Liver (tissue), 9 donors: ENCODE measurements around the gene P2RX3. TPM values are rescaled to one million over a fixed set of nuclear protein-coding genes. Genes with fewer than 3 reads are reported as not detected.

Experiments used
- DNase-seq: peaks from one replicate; pipeline ENCODE4 v3.0.0-alpha.2; 2017; ENCODE audit warnings: low spot score
- H3K27ac ChIP-seq, 2 donors: one replicate each; pipeline ENCODE4 v1.7.0; 2013; ENCODE audit warnings: inconsistent platforms in 2 of 2, low read length in 2 of 2, control low read depth in 1 of 2, low read depth in 1 of 2, mild to moderate bottlenecking in 1 of 2
- H3K27me3 ChIP-seq, 4 donors: one replicate each; pipeline versions ENCODE4 v1.6.1 to v1.7.0; 2013; ENCODE audit warnings: low read length in 3 of 4, inconsistent platforms in 1 of 4, mild to moderate bottlenecking in 1 of 4, moderate library complexity in 1 of 4; ENCODE audit not compliant: control insufficient read depth in 4 of 4, insufficient read depth in 4 of 4
- H3K36me3 ChIP-seq, 4 donors: one replicate each; pipeline versions ENCODE4 v1.6.1 to v1.7.0; 2013; ENCODE audit warnings: low read length in 3 of 4, mild to moderate bottlenecking in 3 of 4, low read depth in 1 of 4, moderate library complexity in 1 of 4; ENCODE audit not compliant: control insufficient read depth in 4 of 4, insufficient read depth in 3 of 4
- H3K4me1 ChIP-seq, 4 donors: one replicate each; pipeline versions ENCODE4 v1.6.1 to v1.7.0; 2013; ENCODE audit warnings: low read length in 3 of 4, mild to moderate bottlenecking in 3 of 4, moderate library complexity in 1 of 4; ENCODE audit not compliant: control insufficient read depth in 4 of 4, insufficient read depth in 4 of 4
- H3K4me3 ChIP-seq, 3 donors: one replicate each; pipeline versions ENCODE4 v1.6.1 to v1.7.0; 2013; ENCODE audit warnings: low read length in 3 of 3, control low read depth in 1 of 3, low read depth in 1 of 3, mild to moderate bottlenecking in 1 of 3
- H3K9ac ChIP-seq, 2 donors: one replicate each; pipeline ENCODE4 v1.7.0; 2013; ENCODE audit warnings: low read length in 2 of 2, mild to moderate bottlenecking in 2 of 2, moderate library complexity in 2 of 2, control low read depth in 1 of 2, low read depth in 1 of 2
- H3K9me3 ChIP-seq, 4 donors: one replicate each; pipeline versions ENCODE4 v1.6.1 to v1.7.0; 2013; ENCODE audit warnings: low read length in 3 of 4; ENCODE audit not compliant: control insufficient read depth in 4 of 4
- FOXA1 ChIP-seq: IDR thresholded peaks from 2 replicates; pipeline ENCODE4 v1.6.1; 2016; ENCODE audit warnings: antibody characterized with exemption
- FOXA2 ChIP-seq: IDR thresholded peaks from 2 replicates; pipeline ENCODE4 v1.6.1; 2016; ENCODE audit warnings: antibody characterized with exemption
- HNF4A ChIP-seq, 2 donors: conservative IDR thresholded peaks; 2 replicates each; pipeline ENCODE4 v1.6.1; 2016; ENCODE audit warnings: antibody characterized with exemption in 2 of 2, mild to moderate bottlenecking in 2 of 2
- MAX ChIP-seq: IDR thresholded peaks from 2 replicates; pipeline ENCODE4 v1.6.1; 2016; ENCODE audit warnings: antibody characterized with exemption
- NR2F2 ChIP-seq: IDR thresholded peaks from 2 replicates; pipeline ENCODE4 v1.6.1; 2016; ENCODE audit warnings: antibody characterized with exemption
- RAD21 ChIP-seq, 2 donors: IDR thresholded peaks; 2 replicates each; pipeline ENCODE4 v1.6.1; 2016; ENCODE audit warnings: antibody characterized with exemption in 2 of 2, mild to moderate bottlenecking in 2 of 2
- REST ChIP-seq: IDR thresholded peaks from 2 replicates; pipeline ENCODE4 v1.6.1; 2016; ENCODE audit warnings: antibody characterized with exemption, mild to moderate bottlenecking
- RXRA ChIP-seq, 2 donors: IDR thresholded peaks; 2 replicates each; pipeline ENCODE4 v1.6.1; 2017 to 2018; ENCODE audit warnings: antibody characterized with exemption in 2 of 2, mild to moderate bottlenecking in 1 of 2
- SP1 ChIP-seq: IDR thresholded peaks from 2 replicates; pipeline ENCODE4 v1.6.1; 2018; ENCODE audit warnings: antibody characterized with exemption, mild to moderate bottlenecking
- TAF1 ChIP-seq: conservative IDR thresholded peaks from 2 replicates; pipeline ENCODE4 v1.6.1; 2016; ENCODE audit warnings: antibody characterized with exemption, mild to moderate bottlenecking
- WGBS: extraction: QIAGEN DNeasy Blood & Tissue Kit; methylation state at CpG from one replicate; pipeline ENCODE4 v1.1.7; 2013; 5-methylcytosine and 5-hydroxymethylcytosine counted together
- polyA plus RNA-seq, 2 donors: library from polyadenylated mRNA; stranded (reverse) in 1 of 2; unstranded in 1 of 2; fragments of 200-250 nt in 1 of 2; fragments of >200 nt in 1 of 2; fragmentation: Nextera tagmentation in 1 of 2; extraction: Ambion mirVana in 1 of 2; gene quantifications; one replicate each; pipeline versions ENCODE4 v1.2.1 to v1.2.3, GENCODE V29; 2013 to 2015
- total RNA-seq, 2 donors: library from RNA; depleted of rRNA; stranded (reverse); fragments of >200 nt; gene quantifications; one replicate each; pipeline ENCODE4 v1.2.3, GENCODE V29; 2014
- TF ChIP-seq, protein P1 (sequence below): IDR thresholded peaks from 2 replicates; pipeline ENCODE4 v1.6.1; 2016; ENCODE audit warnings: antibody characterized with exemption
- TF ChIP-seq, protein P2 (sequence below): fragments of 150-350 bp; IDR thresholded peaks from 2 replicates; pipeline ENCODE4 v1.5.1; 2017; ENCODE audit warnings: improper control_type of control experiment, low read depth, low read length; ENCODE audit not compliant: missing input control
- donor health status: healthy.
- donor health status: healthy.
- donor health status: healthy.
- donor health status: healthy.
- donor health status: healthy.

Gene P2RX3
- total and polyA plus RNA-seq, 4 donors = 0.18 to 0.33 (median 0.23) TPM

- H3K36me3 ChIP-seq = no peaks in the 10 kb centered on the region
- no peaks in the 10 kb centered on the region for H3K9me3 ChIP-seq
- no peak overlapping the region for H3K4me3 ChIP-seq
- H3K27me3 ChIP-seq = no peaks in the 10 kb centered on the region
- TF ChIP-seq RXRA (IDR thresholded peaks at IDR 0.05) = no peak
- no peak overlapping the region for H3K9ac ChIP-seq
- H3K4me1 ChIP-seq = no peaks in the 10 kb centered on the region
- no peak overlapping the region for H3K27ac ChIP-seq
- no peak for DNase-seq
- WGBS = 98% methylated on average over 3 of the region's 3 CpGs
Observed at GRCh38 chr11:57374966-57375365, 36.8 kb downstream of the P2RX3 start.

GRCh38 chr11:57375490-57375889 lies 37.3 kb downstream of the P2RX3 start:
- H3K9me3 ChIP-seq = no peaks in the 10 kb centered on the region
- no peaks in the 10 kb centered on the region for H3K36me3 ChIP-seq
- no peak for DNase-seq
- H3K27ac ChIP-seq = no peak overlapping the region
- TF ChIP-seq REST (no peak), MAX (no peak), TAF1 (no peak), SP1 (no peak), RXRA (IDR thresholded peaks at IDR 0.05) (no peak), NR2F2 (no peak), HNF4A (conservative IDR thresholded peaks at IDR 0.05) (no peak), RAD21 (IDR thresholded peaks at IDR 0.05) (no peak), FOXA1 (no peak), FOXA2 (no peak)
- TF ChIP-seq, protein P1, sequence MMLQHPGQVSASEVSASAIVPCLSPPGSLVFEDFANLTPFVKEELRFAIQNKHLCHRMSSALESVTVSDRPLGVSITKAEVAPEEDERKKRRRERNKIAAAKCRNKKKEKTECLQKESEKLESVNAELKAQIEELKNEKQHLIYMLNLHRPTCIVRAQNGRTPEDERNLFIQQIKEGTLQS = no peak
- TF ChIP-seq, protein P2, sequence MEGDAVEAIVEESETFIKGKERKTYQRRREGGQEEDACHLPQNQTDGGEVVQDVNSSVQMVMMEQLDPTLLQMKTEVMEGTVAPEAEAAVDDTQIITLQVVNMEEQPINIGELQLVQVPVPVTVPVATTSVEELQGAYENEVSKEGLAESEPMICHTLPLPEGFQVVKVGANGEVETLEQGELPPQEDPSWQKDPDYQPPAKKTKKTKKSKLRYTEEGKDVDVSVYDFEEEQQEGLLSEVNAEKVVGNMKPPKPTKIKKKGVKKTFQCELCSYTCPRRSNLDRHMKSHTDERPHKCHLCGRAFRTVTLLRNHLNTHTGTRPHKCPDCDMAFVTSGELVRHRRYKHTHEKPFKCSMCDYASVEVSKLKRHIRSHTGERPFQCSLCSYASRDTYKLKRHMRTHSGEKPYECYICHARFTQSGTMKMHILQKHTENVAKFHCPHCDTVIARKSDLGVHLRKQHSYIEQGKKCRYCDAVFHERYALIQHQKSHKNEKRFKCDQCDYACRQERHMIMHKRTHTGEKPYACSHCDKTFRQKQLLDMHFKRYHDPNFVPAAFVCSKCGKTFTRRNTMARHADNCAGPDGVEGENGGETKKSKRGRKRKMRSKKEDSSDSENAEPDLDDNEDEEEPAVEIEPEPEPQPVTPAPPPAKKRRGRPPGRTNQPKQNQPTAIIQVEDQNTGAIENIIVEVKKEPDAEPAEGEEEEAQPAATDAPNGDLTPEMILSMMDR = no peak
- no peak overlapping the region for H3K9ac ChIP-seq
- 87% methylated on average over 2 of the region's 2 CpGs for WGBS
- no peaks in the 10 kb centered on the region for H3K27me3 ChIP-seq
- H3K4me3 ChIP-seq = no peak overlapping the region
- no peaks in the 10 kb centered on the region for H3K4me1 ChIP-seq
